ENCODE data around the gene EFNA2.

The EFNA2 gene

DNA sequence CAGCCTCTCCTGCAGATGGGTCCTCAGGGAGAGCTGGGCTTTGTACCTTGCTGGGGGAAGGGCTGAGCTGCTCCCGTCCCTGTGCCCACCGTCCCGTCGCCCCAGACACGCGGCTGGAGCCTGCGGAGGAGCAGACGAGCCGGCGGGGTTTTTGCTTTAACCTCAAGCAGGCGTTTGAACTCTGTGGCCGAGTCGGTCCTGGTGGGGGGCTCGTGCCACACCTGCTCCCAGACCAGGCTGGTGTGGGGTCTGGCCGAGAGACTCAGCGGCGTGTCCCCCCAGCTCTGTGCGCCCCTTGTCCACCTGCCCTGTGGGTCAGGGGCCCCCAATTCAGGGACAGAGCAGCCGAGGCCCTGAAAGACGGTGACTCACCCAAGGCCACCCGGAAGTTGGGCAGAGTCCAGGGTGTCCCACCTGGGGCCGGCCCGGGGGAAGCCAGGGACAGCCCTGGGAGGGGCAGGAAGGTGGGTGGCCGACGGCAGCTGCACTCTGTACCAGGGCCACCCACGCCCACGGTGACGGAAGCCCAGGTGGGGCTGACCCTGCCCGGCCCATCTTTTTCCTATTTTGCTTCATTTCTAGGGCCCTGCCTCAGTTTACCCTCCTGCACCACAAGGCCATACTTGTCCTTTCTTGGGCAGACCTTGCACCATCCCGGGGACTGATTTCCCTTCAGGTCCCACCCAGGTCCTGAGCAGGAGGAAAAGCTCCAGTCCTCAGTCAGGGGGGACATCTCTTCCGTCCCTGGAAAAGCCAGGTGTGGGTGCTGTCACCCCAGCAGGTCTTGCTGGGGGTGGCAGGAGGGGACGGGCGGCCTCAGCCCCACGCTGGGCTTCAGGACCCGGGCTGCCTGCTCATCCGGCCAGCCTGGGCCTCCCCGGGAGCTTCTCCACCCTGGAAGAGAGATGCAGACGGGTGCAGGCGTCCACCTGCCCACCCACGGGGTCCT is 5.3 kb downstream of the EFNA2 start:
- TF ChIP-seq, protein P1, sequence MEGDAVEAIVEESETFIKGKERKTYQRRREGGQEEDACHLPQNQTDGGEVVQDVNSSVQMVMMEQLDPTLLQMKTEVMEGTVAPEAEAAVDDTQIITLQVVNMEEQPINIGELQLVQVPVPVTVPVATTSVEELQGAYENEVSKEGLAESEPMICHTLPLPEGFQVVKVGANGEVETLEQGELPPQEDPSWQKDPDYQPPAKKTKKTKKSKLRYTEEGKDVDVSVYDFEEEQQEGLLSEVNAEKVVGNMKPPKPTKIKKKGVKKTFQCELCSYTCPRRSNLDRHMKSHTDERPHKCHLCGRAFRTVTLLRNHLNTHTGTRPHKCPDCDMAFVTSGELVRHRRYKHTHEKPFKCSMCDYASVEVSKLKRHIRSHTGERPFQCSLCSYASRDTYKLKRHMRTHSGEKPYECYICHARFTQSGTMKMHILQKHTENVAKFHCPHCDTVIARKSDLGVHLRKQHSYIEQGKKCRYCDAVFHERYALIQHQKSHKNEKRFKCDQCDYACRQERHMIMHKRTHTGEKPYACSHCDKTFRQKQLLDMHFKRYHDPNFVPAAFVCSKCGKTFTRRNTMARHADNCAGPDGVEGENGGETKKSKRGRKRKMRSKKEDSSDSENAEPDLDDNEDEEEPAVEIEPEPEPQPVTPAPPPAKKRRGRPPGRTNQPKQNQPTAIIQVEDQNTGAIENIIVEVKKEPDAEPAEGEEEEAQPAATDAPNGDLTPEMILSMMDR (IDR thresholded peaks at IDR 0.05; ENCODE audit: borderline replicate concordance, control extremely low read depth, extremely low read depth, insufficient read depth, missing control alignments), result no peak
- in situ Hi-C loops (cut with MboI; ENCODE audit: low sequenced_read_pairs, unreplicated experiment), result no loop called here
- DNase-seq (ENCODE audit: low spot score), result no peak

GRCh38 chr19:1291761-1292418 is 6.2 kb downstream of the EFNA2 start:
- in situ Hi-C loops (cut with MboI; ENCODE audit: low sequenced_read_pairs, unreplicated experiment), result no loop called here
- TF ChIP-seq, protein P1 (IDR thresholded peaks at IDR 0.05; ENCODE audit: borderline replicate concordance, control extremely low read depth, extremely low read depth, insufficient read depth, missing control alignments), result no peak
- peak; percentile 79 for DNase-seq (ENCODE audit: low spot score)

- in situ Hi-C loops (cut with MboI; ENCODE audit: low sequenced_read_pairs, unreplicated experiment), result no loop called here
- no peak for DNase-seq (ENCODE audit: low spot score)
- TF ChIP-seq, protein P1 (IDR thresholded peaks at IDR 0.05; ENCODE audit: borderline replicate concordance, control extremely low read depth, extremely low read depth, insufficient read depth, missing control alignments), result no peak
These were observed 6.9 kb downstream of the EFNA2 start for GRCh38 chr19:1292419-1293151.

GRCh38 chr19:1293782-1294604 is 8.3 kb downstream of the EFNA2 start:
- DNase-seq (ENCODE audit: low spot score), result no peak
- TF ChIP-seq, protein P1 (IDR thresholded peaks at IDR 0.05; ENCODE audit: borderline replicate concordance, control extremely low read depth, extremely low read depth, insufficient read depth, missing control alignments), result no peak
- in situ Hi-C loops (cut with MboI; ENCODE audit: low sequenced_read_pairs, unreplicated experiment), result no loop called here

DNA sequence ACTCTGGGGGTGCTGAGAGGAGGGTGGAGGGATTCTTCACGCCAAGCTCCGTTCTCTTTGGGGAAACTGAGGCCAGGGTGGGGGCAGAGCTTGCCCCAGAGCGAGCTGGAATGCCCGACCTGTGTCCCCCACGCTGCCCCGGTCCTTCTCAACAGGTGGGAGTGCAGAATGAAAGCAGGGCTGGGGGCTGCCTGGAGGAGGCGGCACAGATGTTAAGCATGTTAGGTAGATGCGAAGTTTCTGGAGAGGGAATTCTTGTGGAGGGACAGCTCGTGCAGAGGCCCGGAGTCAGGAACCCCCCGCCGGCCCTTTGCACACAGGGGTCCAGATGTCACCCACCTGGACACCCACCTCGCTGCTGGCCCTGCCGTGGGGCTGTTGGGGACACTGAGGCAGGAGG is 9.0 kb downstream of the EFNA2 start:
- TF ChIP-seq, protein P1 (IDR thresholded peaks at IDR 0.05; ENCODE audit: borderline replicate concordance, control extremely low read depth, extremely low read depth, insufficient read depth, missing control alignments), result no peak
- in situ Hi-C loops (cut with MboI; ENCODE audit: low sequenced_read_pairs, unreplicated experiment), result no loop called here
- no peak for DNase-seq (ENCODE audit: low spot score)

All from GM13976 (cell line).